NCI-H146 treated with DMSO at 0.1 percent for 48 hours (cell line): ENCODE measurements around the gene VAMP3.

Experiments used
- DNase-seq: peaks from one replicate; lab custom pipeline; 2025; ENCODE audit not compliant: unreplicated experiment; lab: John Stamatoyannopoulos, UW

Gene VAMP3, protein sequence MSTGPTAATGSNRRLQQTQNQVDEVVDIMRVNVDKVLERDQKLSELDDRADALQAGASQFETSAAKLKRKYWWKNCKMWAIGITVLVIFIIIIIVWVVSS

GRCh38 chr1:7770997-7771822, at the start of gene VAMP3:
VAMP3 (plus strand) TSS chr1:7771296; CDS start chr1:7771384, 88 bp downstream.
- DNase-seq, result peak; percentile 57

DNA sequence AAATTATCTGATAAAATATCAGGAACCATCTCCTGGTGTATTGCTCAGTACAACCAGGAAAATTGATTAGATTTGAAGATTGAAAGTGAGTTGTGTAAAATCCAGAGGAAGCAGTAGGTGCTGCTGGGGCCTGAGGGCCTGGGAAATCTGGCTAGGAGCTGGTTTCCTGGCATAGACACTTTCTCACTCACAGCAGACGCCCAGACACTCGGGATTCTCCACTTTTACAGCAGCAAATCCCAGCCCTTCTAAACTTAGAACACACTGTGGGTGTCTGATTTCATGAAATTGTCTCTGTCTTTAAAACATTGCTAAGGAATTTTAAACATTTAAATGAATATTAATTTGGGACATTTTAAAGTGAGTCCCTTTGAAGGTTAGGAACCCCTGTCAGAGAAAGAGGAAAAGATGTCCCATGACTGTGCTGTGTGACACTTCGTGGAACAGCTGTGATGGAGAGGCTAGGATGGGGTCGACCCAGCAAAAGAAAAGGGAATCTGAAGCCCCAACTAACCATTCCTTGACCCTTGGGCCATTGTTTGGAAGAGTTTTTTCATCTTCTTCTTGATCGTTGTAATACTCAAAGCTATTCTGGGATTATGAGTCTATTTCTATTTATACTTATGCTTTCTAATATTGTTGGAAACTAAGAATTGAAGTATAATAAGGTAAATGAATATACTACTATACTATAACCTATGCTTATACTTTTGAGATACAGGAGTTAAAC, 49.0 kb upstream of the VAMP3 start:
- no peak for DNase-seq

GRCh38 chr1:7722670-7723012, 48.5 kb upstream of the VAMP3 start:
- DNase-seq, result no peak

DNA sequence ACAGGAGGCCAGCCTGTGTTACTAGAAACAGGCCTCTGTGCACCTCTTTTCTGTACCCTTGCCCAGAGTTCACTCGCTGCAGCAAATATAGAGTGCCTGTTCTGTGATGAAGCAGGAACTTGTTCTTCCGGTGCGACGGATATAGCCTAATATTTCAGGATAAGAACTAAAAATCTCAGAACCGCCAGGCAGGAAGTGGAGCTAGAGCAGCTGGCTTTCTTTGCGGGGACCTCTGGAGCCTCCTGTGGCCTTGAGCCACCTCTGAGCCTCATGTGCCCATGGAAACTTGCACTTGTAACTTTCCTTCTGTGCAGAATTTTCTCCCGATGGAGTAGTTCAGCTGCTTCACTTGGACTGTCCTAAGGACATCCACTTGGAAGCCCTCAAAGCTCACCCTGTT, 44.5 kb upstream of the VAMP3 start:
- no peak for DNase-seq

DNA sequence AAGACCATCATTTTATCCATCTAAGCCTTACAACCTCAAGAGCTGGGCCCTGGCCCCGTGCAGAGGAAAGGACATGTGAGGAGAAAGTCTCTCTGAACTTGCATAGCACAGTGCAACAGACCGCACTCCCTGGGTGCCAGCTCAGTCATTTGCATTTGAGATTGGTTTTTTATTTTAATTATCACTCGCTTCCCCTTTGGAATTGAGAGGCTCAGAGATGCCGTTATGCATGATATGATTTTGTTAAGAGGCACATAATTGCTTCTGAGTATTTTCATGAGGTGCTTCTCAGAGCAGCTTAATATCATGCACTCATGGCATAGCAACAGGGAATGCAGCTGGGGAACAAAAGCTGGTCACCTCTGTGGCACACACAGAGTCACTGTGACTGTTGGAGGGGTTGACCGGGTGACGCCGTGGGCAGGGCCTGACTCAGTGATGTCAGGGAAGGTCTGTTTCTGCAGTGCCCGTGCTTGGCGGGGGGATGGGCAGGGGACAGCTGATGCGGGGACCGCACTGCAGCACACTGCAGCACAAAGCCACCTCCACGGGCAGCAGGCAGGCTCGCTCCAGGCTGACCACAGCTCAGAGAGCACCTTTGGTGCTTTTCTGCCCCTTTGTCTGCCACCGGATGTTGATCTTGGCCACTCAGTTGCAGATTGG, 43.2 kb upstream of the VAMP3 start:
- no peak for DNase-seq

DNA sequence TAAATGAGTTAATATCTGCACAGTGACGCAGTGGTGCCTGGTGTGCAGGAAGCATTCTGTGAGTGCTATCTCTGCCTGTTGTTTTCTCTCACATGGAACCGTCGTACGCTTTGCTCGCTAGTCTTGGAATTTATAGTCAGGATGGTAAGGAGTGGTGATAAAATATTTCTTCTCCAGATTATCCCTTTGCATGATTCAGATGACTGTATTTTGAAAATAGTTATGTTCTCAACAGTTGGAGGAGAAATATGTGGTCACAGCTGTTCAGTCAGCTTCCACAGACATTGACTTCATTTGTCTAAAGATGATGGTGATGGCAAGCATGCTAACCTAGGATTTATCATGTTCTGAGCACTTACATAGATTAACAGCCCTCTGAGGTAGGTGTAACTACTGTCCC, 41.3 kb upstream of the VAMP3 start:
- DNase-seq, result no peak

DNA sequence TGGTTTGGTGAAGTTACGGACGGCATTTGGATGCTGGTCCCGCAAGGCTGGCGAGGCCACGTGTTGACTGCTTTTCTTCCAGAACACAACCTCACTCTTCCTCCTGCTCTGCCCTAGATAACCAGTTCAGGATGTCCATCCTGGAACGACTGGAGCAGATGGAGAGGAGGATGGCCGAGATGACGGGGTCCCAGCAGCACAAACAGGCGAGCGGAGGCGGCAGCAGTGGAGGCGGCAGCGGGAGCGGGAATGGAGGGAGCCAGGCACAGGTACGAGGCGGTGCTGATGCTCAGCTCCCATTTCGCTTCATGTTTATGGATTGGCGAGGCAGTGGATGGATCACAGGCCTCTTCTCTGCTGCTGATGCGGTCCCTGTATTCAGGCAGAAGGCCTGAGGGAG, 38.8 kb upstream of the VAMP3 start:
- no peak for DNase-seq

DNA sequence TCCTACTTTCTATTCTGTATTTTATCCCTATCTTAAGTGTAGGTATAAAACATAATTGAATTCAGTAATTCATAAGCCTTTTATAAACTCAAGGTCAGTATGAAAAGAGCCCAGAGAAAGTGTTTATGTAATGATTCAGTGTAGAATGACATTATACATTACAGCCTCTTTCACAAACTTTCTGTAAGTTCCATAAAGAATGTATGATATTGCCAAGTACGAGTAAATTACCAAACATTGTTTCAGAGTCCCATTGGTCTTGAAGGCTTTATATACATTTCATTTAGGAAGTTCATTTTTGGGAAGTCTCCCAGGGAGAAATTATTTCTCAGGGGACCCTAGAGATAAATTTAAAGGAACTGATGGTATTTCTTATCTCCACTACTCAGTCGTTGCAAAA, 37.8 kb upstream of the VAMP3 start:
- DNase-seq, result no peak

GRCh38 chr1:7738044-7738443, 33.1 kb upstream of the VAMP3 start:
- no peak for DNase-seq

- no peak for DNase-seq
Observed at GRCh38 chr1:7743346-7743745, 27.8 kb upstream of the VAMP3 start.

DNA sequence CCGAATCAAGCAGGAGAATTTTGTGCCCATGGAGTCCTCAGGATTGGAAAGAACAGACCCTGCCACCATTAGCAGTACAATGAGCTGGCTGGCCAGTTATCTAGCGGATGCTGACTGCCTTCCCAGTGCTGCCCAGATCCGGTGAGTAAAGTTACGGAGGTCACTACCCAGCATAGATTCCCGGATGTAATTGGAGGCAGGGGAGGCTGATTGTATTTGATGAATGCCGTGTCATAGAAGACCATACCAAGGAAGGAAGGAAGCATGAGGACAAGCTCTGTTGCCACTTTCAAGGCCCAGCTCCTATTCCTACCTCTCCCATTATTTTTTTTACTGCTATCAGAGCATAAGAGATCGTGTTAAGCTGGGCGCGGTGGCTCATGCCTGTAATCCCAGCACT, 26.2 kb upstream of the VAMP3 start:
- no peak for DNase-seq

DNA sequence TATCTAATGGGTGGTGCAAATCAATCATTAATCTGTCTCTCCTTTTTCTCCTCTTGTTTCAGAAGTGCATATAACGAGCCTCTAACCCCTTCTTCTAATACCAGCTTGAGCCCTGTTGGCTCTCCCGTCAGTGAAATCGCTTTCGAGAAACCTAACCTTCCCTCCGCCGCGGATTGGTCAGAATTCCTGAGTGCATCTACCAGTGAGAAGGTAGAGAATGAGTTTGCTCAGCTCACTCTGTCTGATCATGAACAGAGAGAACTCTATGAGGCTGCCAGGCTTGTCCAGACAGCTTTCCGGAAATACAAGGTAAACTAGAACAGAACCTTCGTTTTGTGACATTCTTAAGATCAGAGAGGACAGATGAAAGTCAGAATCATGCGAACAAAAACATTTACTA, 25.3 kb upstream of the VAMP3 start:
- DNase-seq, result no peak

DNA sequence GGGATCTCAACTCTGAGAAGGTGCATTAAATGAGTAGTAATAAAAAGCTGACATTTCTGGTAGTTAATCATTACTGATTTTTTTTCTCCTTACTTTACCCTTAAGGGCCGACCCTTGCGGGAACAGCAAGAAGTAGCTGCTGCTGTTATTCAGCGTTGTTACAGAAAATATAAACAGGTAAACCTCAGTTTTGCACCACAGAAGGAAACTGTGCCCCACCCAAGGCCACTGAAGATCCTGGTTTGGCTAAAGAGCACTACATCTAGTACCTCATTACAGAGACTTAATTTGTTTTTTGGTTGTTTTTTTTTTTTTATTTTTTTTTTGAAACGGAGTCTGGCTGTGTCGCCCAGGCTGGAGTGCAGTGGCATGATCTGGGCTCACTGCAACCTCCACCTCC, 23.5 kb upstream of the VAMP3 start:
- no peak for DNase-seq

DNA sequence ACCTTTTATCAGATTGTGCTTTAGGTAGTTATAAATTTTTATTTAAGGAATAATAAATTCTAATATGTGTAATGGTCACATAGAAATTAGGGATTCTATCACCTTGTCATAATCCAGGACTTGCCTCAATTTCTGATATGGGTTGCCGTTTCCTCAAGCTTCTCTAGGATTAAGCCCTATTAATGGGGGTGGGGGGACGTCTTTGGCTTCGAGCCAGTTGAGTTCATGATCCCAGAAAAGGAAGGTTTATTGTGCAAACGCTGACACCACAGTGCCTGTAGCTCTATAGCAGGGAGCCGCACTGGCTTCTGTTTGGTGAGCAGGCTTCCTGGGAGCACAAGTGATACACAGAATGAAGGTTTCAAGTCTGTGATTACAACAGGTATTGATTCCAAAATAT, 22.0 kb upstream of the VAMP3 start:
- DNase-seq, result no peak

- no peak for DNase-seq
Observed at GRCh38 chr1:7751174-7751573, 19.9 kb upstream of the VAMP3 start.

- DNase-seq, result peak; percentile 62
Observed at GRCh38 chr1:7752512-7753417, 18.3 kb upstream of the VAMP3 start.

- DNase-seq, result no peak
Observed at GRCh38 chr1:7753641-7754040, 17.5 kb upstream of the VAMP3 start.

DNA sequence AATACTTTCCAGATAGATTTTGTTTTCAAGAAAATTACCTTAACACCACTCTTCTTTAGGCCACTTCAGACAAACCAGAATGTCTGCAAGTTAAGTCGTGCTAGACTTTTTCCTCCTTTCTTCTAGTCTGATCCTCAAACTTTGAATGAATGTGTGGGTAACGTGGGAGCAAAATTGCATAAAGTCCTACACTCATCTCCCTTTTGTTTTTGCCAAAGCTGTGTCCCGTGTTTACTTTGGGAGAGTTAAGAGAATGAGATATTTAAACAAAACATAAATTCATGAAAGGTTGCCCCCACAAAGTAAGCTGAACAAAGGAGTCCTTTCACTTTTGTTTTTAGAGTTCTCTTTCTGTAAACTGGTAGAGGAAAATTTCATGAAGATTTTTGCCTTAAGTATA, 16.9 kb upstream of the VAMP3 start:
- no peak for DNase-seq

DNA sequence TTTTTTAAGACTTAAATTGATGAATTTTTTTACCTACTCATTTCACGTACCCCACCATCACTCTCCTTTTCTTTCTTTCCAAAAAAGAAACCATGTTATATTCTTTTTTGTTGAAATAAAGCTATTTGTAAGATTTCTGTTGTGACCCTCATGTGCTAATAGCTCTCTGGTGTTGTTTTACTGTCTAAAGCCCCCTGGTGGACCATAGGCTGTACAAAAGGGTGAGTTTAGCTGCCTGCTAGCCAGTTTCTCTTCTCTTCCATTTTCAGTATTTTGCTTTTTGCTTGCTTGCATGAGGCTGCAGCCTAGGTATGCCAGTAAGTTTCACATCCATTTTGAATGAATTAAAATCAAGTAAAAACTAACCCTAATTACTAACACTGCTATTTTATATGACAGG, 15.6 kb upstream of the VAMP3 start:
- no peak for DNase-seq

DNA sequence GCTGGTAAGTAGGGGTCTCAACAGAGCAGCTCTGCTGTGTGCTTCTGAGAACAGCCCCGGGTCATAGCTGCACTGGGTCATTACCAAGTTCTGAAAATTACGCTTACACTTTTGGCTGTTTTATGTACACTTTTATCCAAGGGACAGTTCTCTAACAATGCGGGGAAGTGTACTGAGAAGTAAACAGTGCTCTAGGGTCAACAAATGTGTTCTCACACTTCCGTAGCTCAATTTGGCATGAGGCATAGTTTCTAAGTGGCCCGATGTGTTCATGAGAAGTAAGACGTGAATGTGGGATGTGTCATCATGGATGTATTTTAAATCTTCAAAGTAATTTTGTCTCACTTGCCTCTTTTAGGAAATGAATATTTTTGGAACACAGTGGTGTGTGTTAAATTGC, 10.9 kb upstream of the VAMP3 start:
- no peak for DNase-seq

DNA sequence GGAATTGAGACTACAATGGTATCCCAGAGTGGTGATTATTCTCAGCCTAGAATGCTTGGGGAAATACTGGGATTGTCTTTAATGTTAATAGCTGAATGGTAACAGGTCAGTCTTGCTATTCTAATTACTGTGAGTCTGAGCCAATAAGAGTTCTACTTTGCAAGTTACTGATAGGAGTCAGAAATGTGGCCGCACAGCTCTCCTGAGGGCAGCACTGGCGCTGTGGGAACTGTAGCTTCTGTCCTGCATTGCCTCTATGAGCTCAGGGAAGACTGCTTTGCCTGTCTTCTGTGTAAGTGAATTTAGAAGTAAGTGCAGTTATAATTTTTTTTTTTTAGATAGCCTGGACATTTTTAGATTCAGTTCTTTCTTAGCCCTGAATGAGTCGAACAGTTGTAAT, 10.0 kb upstream of the VAMP3 start:
- no peak for DNase-seq
